Globus pallidus (tissue), 1 donor: ENCODE data around the gene SALL3.

Experiments used
- DNase-seq: peaks from one replicate; pipeline ENCODE4 v3.0.0-alpha.2; 2015; ENCODE audit warnings: low spot score

SALL3 gene

DNA sequence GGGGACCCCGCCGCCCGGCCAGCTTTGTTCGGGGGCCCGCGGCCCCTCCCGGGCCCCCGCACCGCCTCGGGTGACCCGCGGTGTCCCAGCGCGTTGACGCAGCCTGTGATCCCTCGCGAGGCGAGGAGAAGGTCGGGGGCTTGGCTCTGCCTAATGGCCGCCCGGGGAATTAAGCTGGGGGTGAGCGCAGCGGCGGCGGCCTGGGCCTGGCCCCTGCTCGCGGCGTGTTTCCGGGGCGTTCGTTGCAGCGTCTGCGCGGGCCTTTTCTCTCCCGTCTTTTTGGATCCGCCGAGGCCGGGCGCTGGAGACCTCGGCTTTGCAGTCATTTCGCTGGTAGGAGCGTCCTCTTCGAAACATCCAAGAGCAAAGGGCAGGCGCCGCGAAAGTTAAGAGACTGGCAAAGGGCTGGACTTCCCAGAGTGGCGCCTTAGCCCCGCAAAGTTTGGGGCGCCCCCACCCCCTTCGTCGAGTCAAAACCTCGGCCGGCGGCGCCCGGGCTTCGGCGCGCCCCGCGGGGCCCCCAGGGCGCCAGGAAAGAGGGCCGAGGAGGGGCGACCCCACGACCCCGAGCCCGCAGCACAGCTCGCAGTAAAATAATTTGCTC lies 1.3 kb downstream of the SALL3 start:
- DNase-seq = no peak

DNA sequence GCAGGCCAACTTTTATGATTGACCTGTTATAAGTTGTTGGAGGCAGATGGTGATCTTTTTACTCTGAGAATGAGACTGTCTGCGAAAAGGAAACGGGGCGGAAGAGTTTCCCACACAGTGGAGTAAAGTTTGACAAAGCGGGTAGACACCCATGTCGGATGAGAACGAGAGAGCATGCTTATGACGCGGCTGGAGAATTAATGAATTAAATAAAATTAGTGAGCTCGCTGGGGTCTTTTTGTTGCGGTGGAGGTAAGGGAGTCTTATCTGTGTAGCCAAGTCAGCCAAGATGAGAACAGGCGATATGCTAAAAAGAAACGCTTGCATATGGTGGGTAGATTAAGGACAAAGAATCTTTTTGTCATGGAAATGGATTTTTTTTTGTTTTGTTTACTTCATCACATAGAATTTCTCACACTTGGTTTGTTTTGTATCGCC lies 1.8 kb downstream of the SALL3 start:
- DNase-seq = no peak

DNA sequence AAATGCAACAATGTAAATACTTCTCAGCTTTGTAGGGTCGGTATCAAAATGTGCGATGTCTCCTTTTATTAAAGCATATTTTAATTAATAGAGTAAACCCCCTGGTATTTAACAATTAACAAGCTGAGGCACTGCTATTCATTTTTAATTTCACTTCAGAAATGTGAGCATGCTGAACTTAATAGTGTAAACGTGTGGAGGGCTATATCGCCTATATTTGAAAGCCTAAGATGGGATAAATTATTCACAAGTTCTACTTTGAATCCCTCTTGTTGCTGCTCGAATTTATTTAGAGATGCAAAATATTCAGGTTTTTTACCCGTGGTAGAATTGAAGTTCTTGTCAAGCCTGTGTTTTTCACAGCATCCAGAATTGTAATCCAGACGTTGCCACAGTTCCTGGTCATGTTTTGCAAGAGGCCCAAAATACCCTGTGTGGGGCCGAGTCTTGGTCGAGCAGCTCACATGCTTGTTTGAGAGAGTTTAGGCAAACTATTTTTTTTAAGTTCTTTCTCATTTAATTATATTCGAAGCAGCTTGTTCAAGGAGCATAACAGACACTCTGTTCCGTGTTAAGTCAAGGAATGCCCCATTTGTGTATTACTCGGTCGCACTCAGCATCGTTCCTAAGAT lies 2.5 kb downstream of the SALL3 start:
- DNase-seq = no peak

DNA sequence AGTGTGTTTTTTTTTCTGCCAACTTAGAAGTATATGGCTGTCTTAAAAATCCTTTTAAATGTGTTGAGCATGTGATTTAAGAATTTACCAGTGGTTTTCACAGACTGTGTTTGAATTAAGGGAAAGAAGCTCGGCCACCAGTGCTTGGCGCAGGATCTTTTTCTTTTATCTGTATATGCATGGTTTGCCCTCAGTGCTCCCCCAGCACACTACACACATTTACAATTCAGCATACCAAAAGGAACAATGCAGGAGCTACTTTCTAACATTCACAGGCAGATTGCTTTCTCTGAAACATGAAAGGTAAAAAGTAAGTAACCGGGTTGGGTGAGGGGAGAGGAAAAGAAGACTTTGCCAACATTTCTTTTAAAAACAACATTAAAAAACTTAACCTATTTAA lies 3.9 kb downstream of the SALL3 start:
- DNase-seq = no peak

DNA sequence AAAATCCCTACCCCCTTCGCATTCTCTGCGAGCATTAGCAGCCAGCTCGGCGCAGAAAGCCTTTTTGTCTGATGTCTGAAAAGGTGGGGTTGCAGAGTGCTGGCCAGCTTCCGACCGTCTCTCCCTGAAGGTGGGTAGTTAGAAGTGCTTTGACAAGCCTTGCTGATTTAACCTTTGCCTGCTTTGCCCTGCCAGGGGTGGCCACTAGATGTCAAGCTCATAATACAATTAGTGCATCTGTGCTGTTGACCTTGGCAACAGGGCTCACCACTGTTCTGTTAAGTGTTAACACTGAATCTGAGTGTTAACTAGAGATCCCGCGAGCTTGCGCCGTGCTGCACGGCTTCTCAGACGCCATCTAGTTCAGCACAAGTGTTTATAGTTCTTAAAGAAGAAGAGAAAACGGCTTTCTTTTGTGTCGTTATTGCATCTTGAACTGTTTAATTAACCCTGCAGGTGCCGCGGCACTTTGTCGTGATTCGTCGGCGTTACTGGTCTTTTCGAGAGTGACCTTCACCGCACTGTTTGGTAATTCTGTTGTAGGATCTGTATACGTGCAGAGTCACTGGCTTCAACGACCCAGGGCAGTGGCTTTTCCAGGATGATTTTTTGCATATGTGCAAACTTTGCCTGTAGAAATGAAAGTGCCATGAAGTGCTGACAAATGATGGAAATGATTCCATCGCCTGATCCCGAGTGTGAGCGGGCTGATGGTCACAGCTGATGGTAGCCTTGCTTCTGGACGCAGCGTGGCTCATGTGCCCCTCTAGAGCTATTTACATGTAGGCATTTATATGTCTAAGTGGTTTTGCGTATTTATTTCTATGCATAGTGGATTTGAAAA lies 5.5 kb downstream of the SALL3 start:
- DNase-seq = peak; percentile 38

DNA sequence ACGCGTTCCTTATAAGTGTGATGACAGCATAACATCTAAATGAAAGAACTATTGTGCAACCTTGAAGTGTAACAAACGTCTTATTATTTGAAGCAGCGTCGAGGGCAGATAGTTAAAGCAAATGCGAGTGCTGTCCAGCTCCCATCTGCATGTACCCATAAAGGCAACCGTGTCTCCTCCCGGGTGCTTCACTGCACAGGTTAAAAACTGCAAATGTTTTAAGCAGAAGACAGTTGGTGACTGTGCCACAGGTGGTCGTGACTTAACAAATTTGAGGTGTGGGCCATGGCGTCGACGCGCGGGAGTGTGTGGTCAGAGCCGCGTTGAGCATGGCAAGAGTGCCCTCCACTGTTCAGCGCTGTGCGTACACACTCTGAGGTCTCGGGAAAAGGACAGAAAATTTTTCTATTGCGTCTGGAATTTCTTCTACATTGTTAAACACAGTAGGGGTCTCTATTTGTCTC lies 6.4 kb downstream of the SALL3 start:
- DNase-seq = peak; percentile 66

DNA sequence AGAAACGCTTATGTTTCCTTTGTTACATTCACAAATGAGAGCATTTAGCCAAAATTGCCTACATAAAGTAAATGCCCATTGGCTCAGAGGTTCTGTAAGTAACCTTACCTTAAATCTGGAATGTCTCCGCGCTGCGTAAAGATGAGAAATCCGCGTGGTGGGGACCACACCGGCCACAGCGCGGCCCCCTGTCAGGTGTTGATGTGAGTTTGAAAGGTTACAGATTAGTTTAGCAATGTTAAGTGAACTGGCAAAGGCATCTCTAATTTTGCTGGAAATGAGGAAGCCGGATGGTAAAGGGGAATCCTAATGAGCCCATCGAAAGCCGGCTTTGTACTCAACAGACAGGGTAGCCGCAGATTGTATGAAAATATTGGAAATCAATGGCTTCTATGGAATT lies 11.8 kb downstream of the SALL3 start:
- DNase-seq = no peak

DNA sequence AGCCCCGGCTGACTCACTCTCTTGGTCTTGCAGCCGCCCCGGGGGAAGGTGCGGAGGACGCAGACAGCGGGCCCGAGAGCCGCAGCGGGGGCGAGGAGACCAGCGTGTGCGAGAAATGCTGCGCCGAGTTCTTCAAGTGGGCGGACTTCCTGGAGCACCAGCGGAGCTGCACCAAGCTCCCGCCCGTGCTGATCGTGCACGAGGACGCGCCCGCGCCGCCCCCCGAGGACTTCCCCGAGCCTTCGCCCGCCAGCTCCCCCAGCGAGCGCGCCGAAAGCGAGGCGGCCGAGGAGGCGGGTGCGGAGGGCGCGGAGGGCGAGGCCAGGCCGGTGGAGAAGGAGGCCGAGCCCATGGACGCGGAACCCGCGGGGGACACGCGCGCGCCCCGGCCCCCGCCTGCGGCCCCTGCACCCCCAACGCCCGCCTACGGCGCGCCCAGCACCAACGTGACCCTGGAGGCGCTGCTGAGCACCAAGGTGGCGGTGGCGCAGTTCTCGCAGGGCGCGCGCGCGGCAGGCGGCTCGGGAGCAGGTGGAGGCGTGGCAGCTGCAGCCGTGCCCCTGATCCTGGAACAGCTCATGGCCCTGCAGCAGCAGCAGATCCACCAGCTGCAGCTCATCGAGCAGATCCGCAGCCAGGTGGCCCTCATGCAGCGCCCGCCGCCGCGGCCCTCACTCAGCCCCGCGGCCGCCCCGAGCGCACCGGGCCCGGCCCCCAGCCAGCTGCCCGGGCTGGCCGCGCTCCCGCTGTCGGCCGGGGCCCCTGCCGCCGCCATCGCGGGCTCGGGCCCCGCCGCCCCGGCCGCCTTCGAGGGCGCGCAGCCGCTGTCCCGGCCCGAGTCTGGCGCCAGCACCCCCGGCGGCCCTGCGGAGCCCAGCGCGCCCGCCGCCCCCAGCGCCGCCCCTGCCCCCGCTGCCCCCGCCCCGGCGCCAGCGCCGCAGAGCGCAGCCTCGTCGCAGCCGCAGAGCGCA lies 12.7 kb downstream of the SALL3 start:
- DNase-seq = no peak

DNA sequence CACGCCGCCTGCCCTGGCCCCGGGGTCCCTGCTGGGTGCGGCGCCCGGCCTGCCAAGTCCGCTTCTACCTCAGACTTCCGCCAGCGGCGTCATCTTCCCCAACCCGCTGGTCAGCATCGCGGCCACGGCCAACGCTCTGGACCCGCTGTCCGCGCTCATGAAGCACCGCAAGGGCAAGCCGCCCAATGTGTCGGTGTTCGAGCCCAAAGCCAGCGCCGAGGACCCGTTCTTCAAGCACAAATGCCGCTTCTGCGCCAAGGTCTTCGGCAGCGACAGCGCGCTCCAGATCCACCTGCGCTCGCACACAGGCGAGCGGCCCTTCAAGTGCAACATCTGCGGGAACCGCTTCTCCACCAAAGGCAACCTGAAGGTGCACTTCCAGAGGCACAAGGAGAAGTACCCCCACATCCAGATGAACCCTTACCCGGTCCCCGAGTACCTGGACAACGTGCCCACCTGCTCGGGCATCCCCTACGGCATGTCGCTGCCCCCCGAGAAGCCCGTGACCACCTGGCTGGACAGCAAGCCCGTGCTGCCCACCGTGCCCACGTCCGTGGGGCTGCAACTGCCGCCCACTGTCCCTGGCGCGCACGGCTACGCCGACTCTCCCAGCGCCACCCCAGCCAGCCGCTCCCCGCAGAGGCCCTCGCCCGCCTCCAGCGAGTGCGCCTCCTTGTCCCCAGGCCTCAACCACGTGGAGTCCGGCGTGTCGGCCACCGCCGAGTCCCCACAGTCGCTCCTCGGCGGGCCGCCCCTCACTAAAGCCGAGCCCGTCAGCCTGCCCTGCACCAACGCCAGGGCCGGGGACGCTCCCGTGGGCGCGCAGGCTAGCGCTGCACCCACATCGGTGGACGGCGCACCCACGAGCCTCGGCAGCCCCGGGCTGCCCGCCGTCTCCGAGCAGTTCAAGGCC lies 13.7 kb downstream of the SALL3 start:
- no peak for DNase-seq

DNA sequence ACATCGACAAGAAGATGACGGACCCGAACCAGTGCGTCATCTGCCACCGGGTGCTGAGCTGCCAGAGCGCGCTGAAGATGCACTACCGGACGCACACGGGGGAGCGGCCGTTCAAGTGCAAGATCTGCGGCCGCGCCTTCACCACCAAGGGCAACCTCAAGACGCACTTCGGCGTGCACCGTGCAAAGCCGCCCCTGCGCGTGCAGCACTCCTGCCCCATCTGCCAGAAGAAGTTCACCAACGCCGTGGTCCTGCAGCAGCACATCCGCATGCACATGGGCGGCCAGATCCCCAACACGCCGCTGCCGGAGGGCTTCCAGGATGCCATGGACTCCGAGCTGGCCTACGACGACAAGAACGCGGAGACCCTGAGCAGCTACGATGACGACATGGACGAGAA lies 14.4 kb downstream of the SALL3 start:
- no peak for DNase-seq

DNA sequence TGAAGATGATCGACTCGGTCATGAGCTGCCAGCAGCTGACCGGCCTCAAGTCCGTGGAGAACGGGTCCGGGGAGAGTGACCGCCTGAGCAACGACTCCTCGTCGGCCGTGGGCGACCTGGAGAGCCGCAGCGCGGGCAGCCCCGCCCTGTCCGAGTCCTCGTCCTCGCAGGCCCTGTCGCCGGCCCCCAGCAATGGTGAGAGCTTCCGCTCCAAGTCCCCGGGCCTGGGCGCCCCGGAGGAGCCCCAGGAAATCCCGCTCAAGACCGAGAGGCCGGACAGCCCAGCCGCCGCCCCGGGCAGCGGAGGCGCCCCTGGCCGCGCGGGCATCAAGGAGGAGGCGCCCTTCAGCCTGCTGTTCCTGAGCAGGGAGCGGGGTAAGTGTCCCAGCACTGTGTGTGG lies 14.9 kb downstream of the SALL3 start:
- DNase-seq = no peak

DNA sequence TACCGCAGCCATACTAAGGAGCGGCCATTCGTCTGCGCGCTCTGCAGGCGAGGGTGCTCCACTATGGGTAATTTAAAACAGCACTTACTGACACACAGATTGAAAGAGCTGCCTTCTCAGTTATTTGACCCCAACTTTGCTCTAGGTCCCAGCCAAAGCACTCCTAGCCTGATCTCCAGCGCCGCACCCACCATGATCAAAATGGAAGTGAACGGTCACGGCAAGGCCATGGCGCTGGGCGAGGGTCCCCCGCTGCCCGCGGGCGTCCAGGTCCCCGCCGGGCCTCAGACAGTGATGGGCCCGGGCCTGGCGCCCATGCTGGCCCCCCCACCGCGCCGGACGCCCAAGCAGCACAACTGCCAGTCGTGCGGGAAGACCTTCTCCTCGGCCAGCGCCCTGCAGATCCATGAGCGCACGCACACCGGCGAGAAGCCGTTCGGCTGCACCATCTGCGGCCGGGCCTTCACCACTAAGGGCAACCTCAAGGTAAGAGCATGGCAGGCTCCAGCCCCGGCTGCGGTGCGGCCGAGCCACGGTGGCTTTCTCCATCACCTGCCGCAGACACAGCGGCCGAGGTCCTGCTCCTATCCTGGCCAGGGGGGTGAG lies 15.5 kb downstream of the SALL3 start:
- DNase-seq = no peak

DNA sequence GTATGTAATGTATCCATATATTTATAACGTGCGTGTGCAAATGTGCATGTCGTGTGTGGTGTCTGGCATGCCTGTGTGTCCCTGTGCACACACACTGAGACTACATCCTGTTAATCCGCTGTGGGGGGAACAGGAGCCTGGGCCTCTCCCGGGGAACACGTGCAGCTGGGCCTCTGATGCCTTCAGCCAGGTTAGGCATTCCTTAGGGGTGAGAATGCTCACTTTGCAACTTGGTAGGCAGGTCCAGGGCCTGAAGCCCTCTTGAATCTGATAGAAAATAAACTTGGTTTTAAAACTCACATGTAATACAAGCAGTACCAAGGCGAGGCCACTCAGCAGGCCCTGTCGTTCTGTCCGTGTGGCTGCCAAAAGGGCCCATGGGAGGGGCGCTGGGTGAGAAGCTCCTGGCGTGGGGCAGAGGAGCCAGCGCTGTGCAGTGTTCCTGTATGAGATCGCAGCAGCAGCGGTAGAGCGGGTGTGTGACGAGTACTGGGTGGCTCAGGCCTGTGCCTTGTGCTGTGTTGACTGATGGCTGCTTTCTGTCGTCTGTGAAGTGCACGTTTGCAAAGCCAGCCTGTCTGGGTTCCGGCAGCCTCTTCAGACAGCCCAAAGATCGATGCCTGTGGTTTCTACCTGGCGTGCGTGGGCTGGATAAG lies 16.2 kb downstream of the SALL3 start:
- no peak for DNase-seq

DNA sequence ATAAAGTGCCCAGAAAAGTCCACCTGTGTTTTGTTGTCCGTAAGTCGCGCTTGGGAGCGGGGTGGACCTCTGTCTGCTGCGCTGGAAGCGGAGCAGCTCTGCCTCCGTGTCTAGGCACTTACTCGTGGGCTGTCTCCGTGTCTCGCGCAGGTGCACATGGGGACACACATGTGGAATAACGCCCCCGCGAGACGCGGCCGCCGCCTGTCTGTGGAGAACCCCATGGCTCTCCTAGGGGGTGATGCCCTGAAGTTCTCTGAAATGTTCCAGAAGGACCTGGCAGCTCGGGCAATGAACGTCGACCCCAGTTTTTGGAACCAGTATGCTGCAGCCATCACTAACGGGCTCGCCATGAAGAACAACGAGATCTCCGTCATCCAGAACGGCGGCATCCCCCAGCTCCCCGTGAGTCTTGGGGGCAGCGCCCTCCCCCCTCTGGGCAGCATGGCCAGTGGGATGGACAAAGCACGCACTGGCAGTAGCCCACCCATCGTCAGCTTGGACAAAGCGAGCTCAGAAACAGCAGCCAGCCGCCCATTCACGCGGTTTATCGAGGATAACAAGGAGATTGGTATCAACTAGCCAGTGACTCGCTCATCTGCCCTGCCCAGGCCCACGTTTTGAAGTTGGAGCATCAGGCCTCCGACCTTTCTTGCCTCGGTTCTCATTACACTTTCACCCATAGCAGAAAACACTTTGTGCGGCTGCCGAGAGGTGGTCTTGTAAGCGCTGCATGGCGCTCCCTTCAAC lies 17.3 kb downstream of the SALL3 start:
- DNase-seq = no peak

DNA sequence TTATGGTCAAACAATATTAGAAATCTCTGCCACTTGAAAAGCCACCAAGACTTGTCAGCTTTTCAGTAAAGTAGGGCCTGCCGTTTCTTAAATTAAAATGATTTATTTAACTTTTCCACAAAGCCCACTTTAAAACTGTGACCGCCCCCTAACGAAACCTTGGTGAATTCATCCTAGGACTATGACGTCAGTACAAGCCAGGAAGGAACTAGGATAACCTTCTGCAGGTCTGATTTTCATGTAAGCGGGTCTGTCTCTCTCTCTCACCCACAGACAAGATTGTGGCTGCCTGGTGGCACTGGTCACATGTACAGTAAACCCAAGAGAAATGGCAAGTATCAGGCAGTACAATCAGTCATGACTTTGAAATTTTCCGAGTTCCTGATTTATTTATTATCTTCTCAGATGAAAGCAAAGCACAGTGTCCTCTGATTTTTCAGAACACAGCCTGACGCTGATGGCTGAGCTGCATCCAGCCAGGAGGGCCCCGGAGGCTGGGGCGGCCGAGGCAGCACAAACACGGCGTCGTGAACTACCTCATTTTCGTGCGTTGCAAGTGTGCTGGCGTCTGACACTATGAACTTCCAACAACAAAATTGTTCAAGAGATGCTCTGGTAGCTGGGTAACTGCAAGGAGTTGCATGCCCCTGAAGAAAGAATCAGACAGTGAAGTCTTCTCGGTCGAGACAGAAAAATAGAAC lies 18.9 kb downstream of the SALL3 start:
- DNase-seq = peak; percentile 50

DNA sequence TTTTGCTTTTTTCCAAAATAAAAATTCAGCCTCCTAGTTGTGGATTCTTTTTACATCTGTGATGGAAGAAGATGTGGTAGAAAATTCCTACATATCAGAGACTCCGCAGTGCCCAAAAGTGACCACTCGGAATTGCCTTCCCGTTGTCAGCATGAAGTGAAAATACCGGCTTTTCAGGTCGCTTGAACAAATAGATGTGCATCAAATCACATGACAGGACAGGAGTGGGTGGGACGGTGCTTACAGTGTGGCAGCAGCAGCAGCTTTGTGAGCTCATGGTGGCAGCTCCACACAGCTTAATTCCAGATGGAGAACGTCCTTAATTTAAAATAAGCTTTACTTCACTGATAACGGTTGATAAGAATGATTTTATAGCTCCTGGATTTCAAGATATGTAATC lies 20.3 kb downstream of the SALL3 start:
- DNase-seq = no peak

DNA sequence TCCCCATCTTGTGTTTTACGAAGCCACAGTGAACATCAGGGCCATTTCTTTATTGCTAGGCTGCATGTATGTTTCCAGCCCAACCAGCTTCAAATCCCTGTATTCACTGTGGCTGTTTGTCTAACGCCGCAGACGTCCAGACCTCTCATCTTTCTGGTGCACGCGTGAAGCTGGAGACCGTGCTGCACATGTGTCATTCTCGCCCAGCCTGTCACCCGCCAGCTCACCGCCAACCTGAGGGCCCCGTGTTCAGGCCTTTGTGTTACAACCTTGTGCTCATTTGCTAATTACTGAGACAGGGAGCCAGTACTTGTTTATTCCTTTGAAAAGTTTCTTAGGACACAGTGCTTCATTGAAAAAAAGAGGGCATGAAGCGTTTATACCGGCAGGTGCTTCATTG lies 21.4 kb downstream of the SALL3 start:
- DNase-seq = no peak

DNA sequence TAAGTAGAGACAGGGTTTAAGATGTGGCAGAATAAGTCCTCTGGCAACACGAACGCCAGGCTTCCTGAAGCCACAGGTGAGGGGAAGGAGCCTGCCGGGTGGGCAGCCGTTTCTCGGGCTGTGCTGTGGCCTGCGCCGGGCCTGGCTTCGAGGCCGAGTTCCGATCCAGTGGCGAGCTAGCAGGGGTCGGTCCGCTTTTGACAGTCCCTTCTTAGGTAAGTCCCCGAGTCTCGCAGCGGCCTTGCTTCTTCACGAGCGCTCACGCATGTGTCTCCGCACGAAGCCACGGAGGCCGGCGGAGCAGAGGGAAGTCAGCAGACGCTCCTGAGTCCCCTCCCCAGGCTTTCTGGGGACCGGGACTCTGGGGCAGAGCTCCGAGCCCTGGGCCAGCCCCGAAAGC lies 26.0 kb downstream of the SALL3 start:
- no peak for DNase-seq
